C4-2B (cell line): ENCODE data around the gene ZNF184.

ENCODE experiments used
- H3K27ac ChIP-seq: fragments of 450-650 bp; 2 replicates; pipeline ENCODE4 v1.5.1; 2017
- CTCF ChIP-seq: fragments of 450-650 bp; conservative IDR thresholded peaks from 2 replicates; pipeline ENCODE4 v1.5.1; 2017; ENCODE audit warnings: mild to moderate bottlenecking
- ZFX ChIP-seq: fragments of 450-650 bp; IDR thresholded peaks from 2 replicates; pipeline ENCODE4 v1.6.1; 2017

The ZNF184 gene

DNA sequence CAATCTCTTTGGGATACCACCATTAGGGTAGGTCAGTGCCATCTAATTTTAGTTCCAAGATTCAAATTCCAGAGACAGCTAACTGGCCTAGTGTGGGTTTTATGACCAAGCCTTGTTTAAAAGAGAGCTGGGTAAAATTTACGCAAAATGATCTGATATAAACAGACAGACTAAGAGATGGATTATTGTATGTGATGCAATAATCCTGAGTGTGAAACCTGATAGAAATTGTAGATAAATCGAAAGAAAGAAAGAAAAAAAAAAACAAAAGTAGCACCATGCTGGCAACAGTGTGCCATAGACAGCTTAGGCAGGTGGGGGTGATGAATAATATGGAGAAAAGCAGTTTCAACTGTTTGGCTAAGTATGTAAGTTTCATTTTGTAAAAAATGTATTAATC is 2.9 kb downstream of the ZNF184 start:
- H3K27ac ChIP-seq, result no peak overlapping the region
- no peak for TF ChIP-seq CTCF
- no peak for TF ChIP-seq ZFX

DNA sequence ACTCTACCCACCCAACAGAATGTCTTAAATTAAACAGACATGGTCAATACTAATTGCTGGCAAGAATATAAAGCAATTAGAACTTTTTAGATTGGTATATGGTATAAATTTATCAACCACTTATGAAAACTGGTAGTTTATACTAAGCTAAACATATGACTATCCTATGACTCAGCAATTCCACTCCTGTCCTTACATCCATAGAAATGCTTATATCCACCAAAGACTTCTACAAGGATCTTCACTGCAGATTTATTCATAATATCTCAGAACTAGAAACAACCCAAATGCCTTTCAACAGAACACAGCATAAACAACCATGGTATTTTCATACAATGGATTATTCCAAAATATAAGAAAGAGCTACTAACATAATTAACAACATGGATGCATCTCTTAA is 4.6 kb downstream of the ZNF184 start:
- TF ChIP-seq CTCF (no peak), ZFX (no peak)
- H3K27ac ChIP-seq, result no peak overlapping the region

- no peak for TF ChIP-seq CTCF
- TF ChIP-seq ZFX, result no peak
- no peak overlapping the region for H3K27ac ChIP-seq
Measured at GRCh38 chr6:27452496-27452897, 20.4 kb downstream of the ZNF184 start.

DNA sequence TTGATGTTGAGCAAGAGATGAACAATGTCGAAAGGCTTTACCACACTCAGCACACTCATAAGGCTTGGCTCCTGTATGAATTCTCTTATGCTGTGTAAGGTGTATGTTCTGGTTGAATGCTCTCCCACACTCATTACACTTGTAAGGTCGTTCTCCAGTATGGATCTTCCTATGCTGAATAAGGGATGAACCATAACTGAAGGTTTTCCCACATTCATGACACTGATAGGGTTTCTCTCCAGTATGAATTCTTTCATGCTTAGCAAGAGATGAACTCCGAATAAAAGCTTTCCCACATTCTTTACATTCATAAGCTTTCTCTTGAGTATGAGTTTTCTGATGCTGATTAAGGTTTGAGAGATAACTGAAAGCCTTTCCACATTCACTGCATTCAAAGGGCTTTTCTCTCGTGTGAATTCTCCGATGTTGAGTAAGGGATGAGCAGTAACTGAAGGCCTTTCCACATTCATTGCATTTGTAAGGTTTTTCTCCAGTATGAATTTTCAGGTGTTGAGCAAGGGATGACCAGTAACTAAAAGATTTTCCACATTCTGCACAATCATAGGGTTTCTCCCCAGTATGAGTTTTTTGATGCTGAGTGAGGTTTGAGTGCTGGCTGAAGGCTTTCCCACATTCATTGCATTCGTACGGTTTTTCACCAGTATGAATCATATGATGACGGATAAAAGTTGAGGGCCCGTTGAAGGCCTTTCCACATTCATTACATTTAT is 21.1 kb downstream of the ZNF184 start:
- TF ChIP-seq CTCF, result no peak
- no peak for TF ChIP-seq ZFX
- no peak overlapping the region for H3K27ac ChIP-seq

- no peak overlapping the region for H3K27ac ChIP-seq
- no peak for TF ChIP-seq ZFX
- TF ChIP-seq CTCF, result no peak
Measured at GRCh38 chr6:27448456-27448855, 24.4 kb downstream of the ZNF184 start.

- no peak overlapping the region for H3K27ac ChIP-seq
Measured at GRCh38 chr6:27442932-27443331, 30.0 kb downstream of the ZNF184 start.

DNA sequence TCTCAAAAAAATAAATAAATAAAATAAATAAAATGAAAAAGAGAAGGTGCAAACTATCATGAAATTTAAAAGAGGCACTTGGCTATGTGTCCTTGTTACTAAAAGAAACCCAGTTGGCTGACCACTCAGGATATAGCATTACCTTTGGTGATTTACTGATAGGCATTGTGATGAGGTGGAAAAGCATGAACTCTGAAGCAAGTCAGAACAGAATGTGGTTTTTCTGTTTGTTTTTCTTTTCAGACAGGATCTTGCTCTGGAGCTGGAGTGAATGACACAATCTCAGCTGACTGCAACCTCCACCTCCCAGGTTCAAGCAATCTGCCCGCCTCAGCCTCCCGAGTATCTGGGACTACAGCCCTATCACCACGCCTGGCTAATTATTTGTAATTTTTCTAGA is 31.9 kb downstream of the ZNF184 start:
- no peak overlapping the region for H3K27ac ChIP-seq
- no peak for TF ChIP-seq CTCF
- no peak for TF ChIP-seq ZFX

More at GRCh38 chr6:27442932-27443331, 30.0 kb downstream of the ZNF184 start:
- no peak for TF ChIP-seq CTCF
- TF ChIP-seq ZFX, result no peak
